Measurements from ENCODE around the gene REPS2.

The REPS2 gene

DNA sequence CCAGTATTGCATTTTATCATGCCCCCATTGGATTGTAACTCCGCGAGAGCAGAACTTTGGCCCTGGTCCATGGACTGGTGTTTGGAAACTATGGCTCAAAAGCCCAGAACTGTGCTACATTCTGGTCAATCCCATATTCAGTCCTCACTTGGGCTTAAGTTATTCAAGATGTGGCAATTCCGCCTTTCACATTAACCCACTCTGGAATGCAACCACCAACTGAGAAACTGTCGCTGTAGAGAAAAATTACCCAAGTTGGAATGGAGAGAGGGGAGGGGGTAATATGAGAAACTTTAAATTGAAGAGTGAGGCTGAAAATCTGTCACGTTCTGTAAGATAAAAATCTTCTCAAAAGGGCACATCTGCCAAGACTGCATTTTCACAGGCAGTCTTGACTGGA lies 239.0 kb downstream of the REPS2 start:
- ATAC-seq (ENCODE audit: low read depth) (no peak), DNase-seq (ENCODE audit: low spot score) (no peak)
- no peaks in the 10 kb centered on the region for H3K27me3 ChIP-seq (ENCODE audit: insufficient read depth, poor library complexity, severe bottlenecking)
- H3K4me3 ChIP-seq (ENCODE audit: severe bottlenecking): no peak overlapping the region
- no peaks in the 10 kb centered on the region for H3K36me3 ChIP-seq (ENCODE audit: low read depth)
- no peak overlapping the region for H3K27ac ChIP-seq (ENCODE audit: poor library complexity, severe bottlenecking)
- H3K9me3 ChIP-seq (ENCODE audit: severe bottlenecking): no peaks in the 10 kb centered on the region
- H3K4me1 ChIP-seq (ENCODE audit: insufficient read depth, poor library complexity, severe bottlenecking): no peaks in the 10 kb centered on the region
- no peak for TF ChIP-seq CTCF (IDR thresholded peaks at IDR 0.05; ENCODE audit: poor library complexity, severe bottlenecking)

DNA sequence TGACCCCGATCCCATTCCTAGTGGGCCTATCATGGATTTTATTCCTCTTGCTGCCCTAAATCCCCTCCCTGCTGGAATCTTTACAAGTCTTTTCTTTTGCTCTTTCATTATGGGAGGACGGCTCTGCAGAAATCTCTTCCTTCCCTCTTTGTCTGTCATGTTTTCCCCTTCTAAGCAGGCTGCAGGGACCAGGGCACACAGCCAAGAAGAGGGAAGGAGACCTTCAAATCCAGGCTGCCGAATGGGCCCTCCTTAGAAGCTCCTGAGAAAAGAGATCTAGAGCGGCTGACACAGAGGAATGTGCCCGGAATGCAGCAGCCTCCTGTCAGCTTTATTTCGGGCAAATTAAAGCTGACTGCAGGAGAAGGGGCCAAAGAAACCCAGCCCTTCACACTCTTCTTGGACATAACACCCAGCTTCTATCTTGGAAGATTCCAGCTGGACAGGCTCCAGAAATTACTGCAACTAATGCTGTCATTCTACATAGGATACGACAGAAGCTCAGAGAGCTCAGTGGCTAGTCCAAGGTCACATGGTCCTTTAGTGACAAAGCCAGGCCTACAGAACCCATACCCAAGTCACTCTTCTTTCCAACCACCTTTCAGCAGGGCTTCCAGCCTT lies 240.8 kb downstream of the REPS2 start:
- Histone ChIP-seq H3K9me3 (ENCODE audit: severe bottlenecking) (no peaks in the 10 kb centered on the region), H3K4me3 (ENCODE audit: severe bottlenecking) (no peak overlapping the region), H3K4me1 (ENCODE audit: insufficient read depth, poor library complexity, severe bottlenecking) (no peaks in the 10 kb centered on the region), H3K36me3 (ENCODE audit: low read depth) (no peaks in the 10 kb centered on the region), H3K27ac (ENCODE audit: poor library complexity, severe bottlenecking) (no peak overlapping the region), H3K27me3 (ENCODE audit: insufficient read depth, poor library complexity, severe bottlenecking) (no peaks in the 10 kb centered on the region)
- no peak for TF ChIP-seq CTCF (IDR thresholded peaks at IDR 0.05; ENCODE audit: poor library complexity, severe bottlenecking)
- ATAC-seq (ENCODE audit: low read depth): no peak
- no peak for DNase-seq (ENCODE audit: low spot score)

DNA sequence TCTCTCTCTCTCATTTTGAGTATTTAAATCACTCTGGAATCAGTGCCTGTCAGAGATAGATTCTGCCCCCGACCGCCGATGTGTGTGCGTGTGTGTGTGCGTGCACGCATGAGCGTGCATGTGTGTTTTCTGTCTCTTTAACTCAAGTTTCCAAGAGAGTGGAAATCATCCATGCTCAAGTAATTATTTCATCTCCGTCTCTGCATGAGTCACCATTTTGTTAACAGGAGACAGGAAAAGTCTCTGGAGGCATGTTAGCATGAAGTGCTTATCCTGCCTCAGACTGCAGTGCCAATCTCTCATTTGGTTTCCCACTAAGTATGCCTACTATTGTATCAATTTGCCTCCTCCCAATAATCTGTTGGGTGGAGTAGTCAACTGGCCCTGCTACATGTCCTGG lies 245.6 kb downstream of the REPS2 start:
- no peak overlapping the region for H3K4me3 ChIP-seq (ENCODE audit: severe bottlenecking)
- no peak overlapping the region for H3K27ac ChIP-seq (ENCODE audit: poor library complexity, severe bottlenecking)
- H3K9me3 ChIP-seq (ENCODE audit: severe bottlenecking): no peaks in the 10 kb centered on the region
- no peak for TF ChIP-seq CTCF (IDR thresholded peaks at IDR 0.05; ENCODE audit: poor library complexity, severe bottlenecking)
- no peaks in the 10 kb centered on the region for H3K4me1 ChIP-seq (ENCODE audit: insufficient read depth, poor library complexity, severe bottlenecking)
- no peaks in the 10 kb centered on the region for H3K27me3 ChIP-seq (ENCODE audit: insufficient read depth, poor library complexity, severe bottlenecking)
- ATAC-seq (ENCODE audit: low read depth) (no peak), DNase-seq (ENCODE audit: low spot score) (no peak)
- H3K36me3 ChIP-seq (ENCODE audit: low read depth): no peaks in the 10 kb centered on the region

Data from RWPE2 (cell line).